ENCODE results near the gene PTPRS.

- TF ChIP-seq POLR2A (IDR thresholded peaks at IDR 0.05) = no peak
- TF ChIP-seq CTCF (IDR thresholded peaks at IDR 0.05) = no peak
Measured at GRCh38 chr19:5307655-5308054, 33.0 kb downstream of the PTPRS start.

All from right lobe of liver (tissue), 4 donors.